A549 (cell line): ENCODE results near the gene MRPS18A. TPM values are rescaled to one million over a fixed set of nuclear protein-coding genes. Genes with fewer than 3 reads are reported as not detected.

Source experiments
- ATAC-seq, 2 experiments: fragments of 200-7000 bp in 1 of 2; fragments of >200 bp in 1 of 2; cut with Nextera tagmentation in 1 of 2; cut with Tn5 transposase in 1 of 2; 3 replicates each; pipeline versions ENCODE4 v1.8.0 to v1.9.1; 2018 to 2020; ENCODE audit warnings: mild to moderate bottlenecking in 1 of 2, moderate library complexity in 1 of 2
- CTCF ChIA-PET: fragments of 300-600 bp; sonication (Branson Sonifier 250); formaldehyde crosslinking; extraction: SDS; loops from one replicate; lab custom pipeline; 2021; ENCODE audit warnings: antibody characterized with exemption, inconsistent platforms; lab: Yijun Ruan, JAX
- POLR2A ChIA-PET: fragments of 350-600 bp; formaldehyde crosslinking; extraction: SDS; loops from one replicate; lab custom pipeline; 2021; ENCODE audit warnings: antibody characterized with exemption, inconsistent platforms; lab: Yijun Ruan, JAX
- DNase-seq, 2 experiments: peaks; one replicate each; pipeline versions ENCODE4 v3.0.0 to v3.0.0-alpha.2; 2011 to 2016; ENCODE audit warnings: low read depth in 1 of 2, low spot score in 1 of 2
- FAIRE-seq: peaks from 2 replicates; lab custom pipeline; 2011; peaks lifted over from hg19 to GRCh38; lab: Jason Lieb, UNC
- H3K27ac ChIP-seq, 2 experiments: fragments of >200 bp; sonication (Bioruptor Twin); formaldehyde crosslinking; 3 replicates each; pipeline ENCODE4 v1.5.1; 2016 to 2017
- H3K4me1 ChIP-seq: fragments of >200 bp; sonication (Bioruptor Twin); formaldehyde crosslinking; 3 replicates; pipeline ENCODE4 v1.6.1; 2016
- H3K4me2 ChIP-seq: fragments of >200 bp; sonication (Bioruptor Twin); formaldehyde crosslinking; 3 replicates; pipeline ENCODE4 v1.6.1; 2016
- H3K4me3 ChIP-seq: fragments of >200 bp; sonication (Bioruptor Twin); formaldehyde crosslinking; 3 replicates; pipeline ENCODE4 v1.5.1; 2016
- H3K9me3 ChIP-seq: fragments of >200 bp; sonication (Bioruptor Twin); formaldehyde crosslinking; 3 replicates; pipeline ENCODE4 v1.6.1; 2016
- BCL3 ChIP-seq: fragments of >200 bp; sonication (Bioruptor Twin); formaldehyde crosslinking; IDR thresholded peaks from 3 replicates; pipeline ENCODE4 v1.6.1; 2016
- BHLHE40 ChIP-seq: IDR thresholded peaks from 2 replicates; pipeline ENCODE4 v1.6.1; 2012; ENCODE audit warnings: low read depth, low read length, inconsistent platforms
- CHD2 ChIP-seq: fragments of 150-350 bp; IDR thresholded peaks from 2 replicates; pipeline ENCODE4 v1.6.1; 2014; ENCODE audit warnings: low read length; ENCODE audit not compliant: partially characterized antibody
- CTCF ChIP-seq: fragments of >200 bp; sonication (Bioruptor Twin); formaldehyde crosslinking; IDR thresholded peaks from 3 replicates; pipeline ENCODE4 v1.5.1; 2016
- ELK1 ChIP-seq: fragments of 150-350 bp; IDR thresholded peaks from 2 replicates; pipeline ENCODE4 v1.6.1; 2014; ENCODE audit warnings: low read depth, mild to moderate bottlenecking, low read length
- FOSB ChIP-seq: fragments of 250-450 bp; sonication (Bioruptor Pico); IDR thresholded peaks from 2 replicates; pipeline ENCODE4 v1.5.0; 2020; ENCODE audit warnings: mild to moderate bottlenecking, moderate library complexity
- FOSL2 ChIP-seq, 2 experiments: fragments of 450-650 bp in 1 of 2; fragments of >200 bp in 1 of 2; sonication (Bioruptor Twin) in 1 of 2; formaldehyde crosslinking; IDR thresholded peaks; 2 replicates each; pipeline versions ENCODE4 v1.5.0 to v1.6.1; 2016 to 2020; ENCODE audit warnings: mild to moderate bottlenecking in 1 of 2, moderate library complexity in 1 of 2
- HDAC2 ChIP-seq: fragments of 200-600 bp; sonication (generic); IDR thresholded peaks from 2 replicates; pipeline ENCODE4 v1.6.1; 2016
- JUN ChIP-seq, 2 experiments: fragments of >200 bp; sonication (Bioruptor Twin); formaldehyde crosslinking; IDR thresholded peaks; 2 replicates in 1 of 2; 3 replicates in 1 of 2; pipeline ENCODE4 v1.6.1; 2016 to 2017
- JUNB ChIP-seq: fragments of >200 bp; sonication (Bioruptor Twin); formaldehyde crosslinking; IDR thresholded peaks from 2 replicates; pipeline ENCODE4 v1.6.1; 2016
- MAX ChIP-seq: IDR thresholded peaks from 2 replicates; pipeline ENCODE4 v1.6.1; 2012
- MYC ChIP-seq: IDR thresholded peaks from 2 replicates; pipeline ENCODE4 v1.6.1; 2012; ENCODE audit warnings: mild to moderate bottlenecking, inconsistent platforms, low read length, improper control_type of control experiment, borderline replicate concordance
- PHF8 ChIP-seq: fragments of 200-600 bp; sonication (generic); IDR thresholded peaks from 2 replicates; pipeline ENCODE4 v1.6.1; 2016; ENCODE audit warnings: low read depth, mild to moderate bottlenecking, antibody characterized with exemption, moderate library complexity, borderline replicate concordance
- RCOR1 ChIP-seq: fragments of 150-350 bp; IDR thresholded peaks from 2 replicates; pipeline ENCODE4 v1.6.1; 2014; ENCODE audit warnings: antibody characterized with exemption, low read length, low read depth
- REST ChIP-seq: fragments of 200-600 bp; sonication (generic); IDR thresholded peaks from 2 replicates; pipeline ENCODE4 v1.6.1; 2016; ENCODE audit warnings: antibody characterized with exemption, mild to moderate bottlenecking, moderate library complexity
- SMC3 ChIP-seq: fragments of >200 bp; sonication (Bioruptor Twin); formaldehyde crosslinking; IDR thresholded peaks from 3 replicates; pipeline ENCODE4 v1.6.1; 2018; ENCODE audit warnings: inconsistent platforms
- TFCP2L1 ChIP-seq: fragments of 250-450 bp; sonication (Bioruptor Pico); IDR thresholded peaks from 2 replicates; pipeline ENCODE4 v1.5.0; 2021; ENCODE audit warnings: mild to moderate bottlenecking
- TP53 ChIP-seq: fragments of 250-450 bp; sonication (Bioruptor Pico); IDR thresholded peaks from 2 replicates; pipeline ENCODE4 v1.5.0; 2021; ENCODE audit warnings: mild to moderate bottlenecking, moderate library complexity
- USF2 ChIP-seq: fragments of 450-650 bp; IDR thresholded peaks from 2 replicates; pipeline ENCODE4 v1.6.1; 2014; ENCODE audit warnings: antibody characterized with exemption
- ZNF302 ChIP-seq: fragments of 250-450 bp; sonication (Bioruptor Pico); IDR thresholded peaks from 2 replicates; pipeline ENCODE4 v1.9.0; 2021; ENCODE audit warnings: inconsistent platforms, mild to moderate bottlenecking, moderate library complexity
- WGBS: methylation state at CpG from one replicate; pipeline ENCODE4 v1.1.6; 2017; ENCODE audit errors: missing lambda C conversion rate; 5-methylcytosine and 5-hydroxymethylcytosine counted together
- polyA plus RNA-seq, 4 experiments: library from polyadenylated mRNA; depleted of rRNA in 3 of 4; stranded (reverse); fragments of >200 nt; fragmentation: RNase III in 1 of 4; extraction: RNeasy Plus Mini Kit Qiagen cat#74134 plus additional on column Dnase treatment in 1 of 4; gene quantifications; 2 replicates in 3 of 4; 3 replicates in 1 of 4; pipeline ENCODE4 v1.2.3, GENCODE V29; 2011 to 2017

MRPS18A gene
- polyA plus RNA-seq, 2 of the 4 experiments (the other 2 are of a cell fraction), result 38.0 to 44.2 TPM

GRCh38 chr6:43673444-43674084, 14.0 kb downstream of the MRPS18A start:
- H3K4me3 ChIP-seq, result no peak overlapping the region
- FAIRE-seq (no peak), DNase-seq (no peak)
- no peaks in the 10 kb centered on the region for H3K9me3 ChIP-seq
- no peak overlapping the region for H3K4me2 ChIP-seq
- ChIA-PET CTCF (interaction anchor here (0.8 to 11.5 kb wide), 6 partner anchors 9 to 407 kb away, joined by 3 to 72 read pairs (median 4); partner anchors contain the start of gene VEGFA), POLR2A (no interaction called here)
- WGBS, result 96% methylated on average over 9 of the region's 15 CpGs
- H3K27ac ChIP-seq, result no peak overlapping the region
- TF ChIP-seq CTCF, result no peak
- TF ChIP-seq JUNB, result no peak
- no peak for TF ChIP-seq SMC3
- TF ChIP-seq JUN (IDR thresholded peaks at IDR 0.05), result no peak
- TF ChIP-seq ELK1, result no peak
- TF ChIP-seq CHD2, result no peak
- TF ChIP-seq PHF8, result no peak
- TF ChIP-seq HDAC2, result no peak
- no peak for TF ChIP-seq FOSB (CRISPR knock-in tag)
- TF ChIP-seq REST, result no peak
- no peak for TF ChIP-seq MAX
- no peak for TF ChIP-seq MYC
- no peak for TF ChIP-seq TFCP2L1
- TF ChIP-seq USF2, result no peak
- TF ChIP-seq, all 56 proteins: peak for 0
- no peak for ATAC-seq
- peaks cover 1% of the 10 kb centered on the region; the same call in 1 of the 3 replicates for H3K4me1 ChIP-seq

GRCh38 chr6:43671801-43672690, 15.5 kb downstream of the MRPS18A start:
- no peak overlapping the region for H3K27ac ChIP-seq
- DNase-seq (no peak), ATAC-seq (no peak), FAIRE-seq (no peak)
- H3K4me1 ChIP-seq, result peaks cover 14% of the 10 kb centered on the region; the same call in 2 of the 3 replicates
- H3K4me2 ChIP-seq, result no peak overlapping the region
- WGBS, result 84% methylated on average over 10 of the region's 16 CpGs
- no peak overlapping the region for H3K4me3 ChIP-seq
- no peak for TF ChIP-seq BHLHE40
- TF ChIP-seq RCOR1, result no peak
- TF ChIP-seq ZNF302, result no peak
- no peak for TF ChIP-seq TP53 (CRISPR knock-in tag)
- no peak for TF ChIP-seq BCL3
- no peak for TF ChIP-seq FOSL2 (IDR thresholded peaks at IDR 0.05)
- no peak for TF ChIP-seq FOSL2 (CRISPR knock-in tag; IDR thresholded peaks at IDR 0.05)
- ChIA-PET POLR2A (no interaction called here), CTCF (interaction anchor here (1.2 to 11.5 kb wide), 4 partner anchors 53 to 408 kb away, joined by 3 to 72 read pairs (median 30); partner anchors contain the start of gene VEGFA)
- no peaks in the 10 kb centered on the region for H3K9me3 ChIP-seq
